Activated naive CD4-positive, alpha-beta T cell treated with anti-CD3 and anti-CD28 coated beads for 36 hours (primary cell): ENCODE results near the gene NEAT1. TPM values are rescaled to one million over a fixed set of nuclear protein-coding genes. Genes with fewer than 3 reads are reported as not detected.

ENCODE experiments used
- CTCF ChIA-PET: fragments of 350-600 bp; sonication (Branson Sonifier 250); formaldehyde crosslinking; loops from one replicate; lab custom pipeline; 2021; ENCODE audit warnings: antibody characterized with exemption; lab: Charles Lee
- DNase-seq: peaks from one replicate; pipeline ENCODE4 v3.0.0-alpha.2; 2020
- H3K27ac Mint-ChIP-seq: one replicate; pipeline ENCODE4 v1.8.0; 2021; ENCODE audit warnings: mild to moderate bottlenecking, mixed read lengths
- H3K27me3 Mint-ChIP-seq: one replicate; pipeline ENCODE4 v1.8.0; 2021; ENCODE audit warnings: low read depth, mixed read lengths
- H3K36me3 Mint-ChIP-seq: one replicate; pipeline ENCODE4 v1.8.0; 2021; ENCODE audit warnings: low read depth, mixed read lengths
- H3K4me1 Mint-ChIP-seq: one replicate; pipeline ENCODE4 v1.8.0; 2021; ENCODE audit warnings: low read depth, mixed read lengths
- H3K4me3 Mint-ChIP-seq: one replicate; pipeline ENCODE4 v1.8.0; 2021; ENCODE audit warnings: mild to moderate bottlenecking, moderate library complexity, mixed read lengths
- H3K9me3 Mint-ChIP-seq: one replicate; pipeline ENCODE4 v1.8.0; 2021; ENCODE audit warnings: mixed read lengths
- intact Hi-C: fragments of 100-400 bp; cut with micrococcal nuclease; formaldehyde crosslinking; loops from one replicate; pipeline ENCODE4 v1.15.1; 2023
- total RNA-seq, 2 experiments: library from RNA; stranded (reverse); gene quantifications; one replicate each; pipeline ENCODE4 v1.2.3, GENCODE V29; 2021

The NEAT1 gene
- total RNA-seq, 2 experiments from 2014 or later, result 693 to 750 TPM

DNA sequence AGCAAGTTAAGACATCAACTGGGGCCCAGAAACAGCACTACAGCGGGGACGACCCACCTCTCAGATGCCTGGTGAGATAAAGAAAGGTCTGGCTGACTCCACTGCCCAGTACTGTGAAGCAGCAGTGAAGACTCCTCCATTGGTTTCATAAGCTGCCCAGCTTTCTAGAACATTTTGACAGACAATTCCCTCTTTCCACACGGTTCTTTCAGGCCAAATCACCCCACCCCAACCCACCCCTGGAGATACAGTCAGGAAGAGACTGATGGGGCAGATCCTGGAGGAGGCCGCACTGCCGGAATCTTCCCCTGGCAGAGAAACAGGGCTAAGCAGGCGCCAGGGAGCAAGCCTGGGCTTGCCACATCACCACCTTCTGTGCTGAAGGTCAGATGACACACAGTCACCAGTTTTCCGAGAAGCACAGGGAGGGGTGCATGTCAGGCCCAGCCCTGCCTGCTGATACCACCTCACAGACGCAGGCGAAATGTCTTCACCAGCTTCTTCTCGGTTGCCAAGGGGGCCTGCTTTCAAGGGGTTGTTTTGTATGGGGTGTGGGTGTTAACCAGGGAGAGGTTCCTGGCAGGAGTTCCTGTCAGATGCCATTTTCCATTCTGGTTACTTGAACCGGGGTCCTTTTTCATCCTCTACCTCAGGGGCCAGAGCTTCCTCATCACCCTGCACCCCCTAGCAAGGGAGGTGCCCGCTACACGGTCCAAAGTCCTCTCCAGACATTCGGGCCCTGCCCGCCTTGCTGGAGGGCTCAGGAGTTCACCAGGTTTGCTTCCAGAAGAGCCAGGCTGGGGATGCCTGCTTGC, 1.4 kb upstream of the NEAT1 start:
- intact Hi-C loops, result loop anchor here (5.0 kb wide), 1 partner anchor 1196 kb away; the partner anchor contains the start of gene RBM14
- CTCF ChIA-PET, result interaction anchor here (0.6 to 16.8 kb wide), 5 partner anchors 9 to 83 kb away, joined by 3 to 359 read pairs (median 4); partner anchors contain the start of gene MALAT1
- Mint-ChIP-seq H3K4me3 (peak overlapping the region; percentile 100), H3K9me3 (no peaks in the 10 kb centered on the region), H3K36me3 (peaks cover 56% of the 10 kb centered on the region), H3K27me3 (peaks cover 14% of the 10 kb centered on the region), H3K27ac (peak overlapping the region; percentile 99), H3K4me1 (peaks cover 39% of the 10 kb centered on the region)
- peak; percentile 98 for DNase-seq

DNA sequence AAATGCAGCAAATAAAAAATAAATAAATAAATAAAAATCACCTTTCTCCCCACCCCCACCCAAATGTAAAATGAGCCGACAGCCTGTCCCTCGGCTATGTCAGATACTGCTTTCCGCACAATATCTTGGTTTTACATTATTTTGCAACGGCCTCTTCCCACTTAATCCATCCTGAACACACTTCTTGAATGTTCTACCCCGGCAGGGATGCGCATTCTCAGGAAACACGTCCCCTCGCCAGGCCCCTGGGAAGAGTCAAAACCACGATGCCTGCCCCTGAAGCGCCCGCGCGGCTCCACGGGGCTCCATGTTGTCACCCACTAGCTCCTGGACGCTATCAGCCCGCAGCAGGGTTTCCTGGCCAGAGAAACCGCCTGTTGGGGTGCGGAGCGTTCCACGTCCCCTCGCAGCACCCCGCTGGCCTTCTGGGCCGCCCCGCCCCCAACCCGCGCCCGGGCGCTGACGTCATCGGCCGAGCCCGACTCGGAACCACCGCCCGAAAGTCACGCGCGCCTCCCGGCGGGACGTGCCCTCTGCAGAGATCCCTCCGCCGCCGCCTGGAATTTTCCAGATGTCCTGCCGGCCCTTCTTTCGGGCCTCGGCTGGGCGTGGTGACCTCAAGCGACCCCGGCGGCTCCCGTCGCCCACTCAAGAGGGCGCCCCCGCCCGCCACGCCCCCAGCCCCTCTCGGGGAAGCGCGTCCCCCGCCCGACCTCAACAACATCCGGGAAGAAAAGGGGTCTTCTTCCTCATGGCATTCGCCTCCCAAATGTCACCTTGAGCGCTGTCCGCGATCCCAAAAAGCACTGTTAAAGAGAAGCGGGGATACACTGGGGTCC, 585 bp upstream of the NEAT1 start:
- peaks cover 40% of the 10 kb centered on the region for H3K4me1 Mint-ChIP-seq
- H3K27ac Mint-ChIP-seq, result peak overlapping the region; percentile 99
- no peaks in the 10 kb centered on the region for H3K9me3 Mint-ChIP-seq
- peak overlapping the region; percentile 100 for H3K4me3 Mint-ChIP-seq
- H3K27me3 Mint-ChIP-seq, result peaks cover 14% of the 10 kb centered on the region
- CTCF ChIA-PET, result interaction anchor here (0.6 to 16.8 kb wide), 4 partner anchors 8 to 82 kb away, joined by 3 to 359 read pairs (median 5); partner anchors contain the start of gene MALAT1
- intact Hi-C loops, result loop anchor here (1.0 to 5.0 kb wide), 4 partner anchors 75 to 1195 kb away; partner anchors contain the start of genes PCNX3, RBM14 and ZNRD2
- DNase-seq, result peak; percentile 97
- peaks cover 64% of the 10 kb centered on the region for H3K36me3 Mint-ChIP-seq

DNA sequence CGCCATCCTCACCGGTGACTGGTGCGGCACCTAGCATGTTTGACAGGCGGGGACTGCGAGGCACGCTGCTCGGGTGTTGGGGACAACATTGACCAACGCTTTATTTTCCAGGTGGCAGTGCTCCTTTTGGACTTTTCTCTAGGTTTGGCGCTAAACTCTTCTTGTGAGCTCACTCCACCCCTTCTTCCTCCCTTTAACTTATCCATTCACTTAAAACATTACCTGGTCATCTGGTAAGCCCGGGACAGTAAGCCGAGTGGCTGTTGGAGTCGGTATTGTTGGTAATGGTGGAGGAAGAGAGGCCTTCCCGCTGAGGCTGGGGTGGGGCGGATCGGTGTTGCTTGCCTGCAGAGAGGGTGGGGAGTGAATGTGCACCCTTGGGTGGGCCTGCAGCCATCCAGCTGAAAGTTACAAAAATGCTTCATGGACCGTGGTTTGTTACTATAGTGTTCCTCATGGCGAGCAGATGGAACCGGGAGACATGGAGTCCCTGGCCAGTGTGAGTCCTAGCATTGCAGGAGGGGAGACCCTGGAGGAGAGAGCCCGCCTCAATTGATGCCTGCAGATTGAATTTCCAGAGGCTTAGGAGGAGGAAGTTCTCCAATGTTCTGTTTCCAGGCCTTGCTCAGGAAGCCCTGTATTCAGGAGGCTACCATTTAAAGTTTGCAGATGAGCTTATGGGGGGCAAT, 1.1 kb downstream of the NEAT1 start:
- H3K27me3 Mint-ChIP-seq, result peaks cover 14% of the 10 kb centered on the region
- intact Hi-C loops, result loop anchor here (5.0 kb wide), 1 partner anchor 1194 kb away; the partner anchor contains the start of gene RBM14
- H3K4me3 Mint-ChIP-seq, result peak overlapping the region; percentile 100
- H3K27ac Mint-ChIP-seq, result peak overlapping the region; percentile 99
- H3K36me3 Mint-ChIP-seq, result peaks cover 76% of the 10 kb centered on the region
- CTCF ChIA-PET, result interaction anchor here (0.6 to 16.8 kb wide), 3 partner anchors 9 to 81 kb away, joined by 3 to 359 read pairs (median 5); partner anchors contain the start of gene MALAT1
- peaks cover 42% of the 10 kb centered on the region for H3K4me1 Mint-ChIP-seq
- H3K9me3 Mint-ChIP-seq, result no peaks in the 10 kb centered on the region
- peak; percentile 25 for DNase-seq

DNA sequence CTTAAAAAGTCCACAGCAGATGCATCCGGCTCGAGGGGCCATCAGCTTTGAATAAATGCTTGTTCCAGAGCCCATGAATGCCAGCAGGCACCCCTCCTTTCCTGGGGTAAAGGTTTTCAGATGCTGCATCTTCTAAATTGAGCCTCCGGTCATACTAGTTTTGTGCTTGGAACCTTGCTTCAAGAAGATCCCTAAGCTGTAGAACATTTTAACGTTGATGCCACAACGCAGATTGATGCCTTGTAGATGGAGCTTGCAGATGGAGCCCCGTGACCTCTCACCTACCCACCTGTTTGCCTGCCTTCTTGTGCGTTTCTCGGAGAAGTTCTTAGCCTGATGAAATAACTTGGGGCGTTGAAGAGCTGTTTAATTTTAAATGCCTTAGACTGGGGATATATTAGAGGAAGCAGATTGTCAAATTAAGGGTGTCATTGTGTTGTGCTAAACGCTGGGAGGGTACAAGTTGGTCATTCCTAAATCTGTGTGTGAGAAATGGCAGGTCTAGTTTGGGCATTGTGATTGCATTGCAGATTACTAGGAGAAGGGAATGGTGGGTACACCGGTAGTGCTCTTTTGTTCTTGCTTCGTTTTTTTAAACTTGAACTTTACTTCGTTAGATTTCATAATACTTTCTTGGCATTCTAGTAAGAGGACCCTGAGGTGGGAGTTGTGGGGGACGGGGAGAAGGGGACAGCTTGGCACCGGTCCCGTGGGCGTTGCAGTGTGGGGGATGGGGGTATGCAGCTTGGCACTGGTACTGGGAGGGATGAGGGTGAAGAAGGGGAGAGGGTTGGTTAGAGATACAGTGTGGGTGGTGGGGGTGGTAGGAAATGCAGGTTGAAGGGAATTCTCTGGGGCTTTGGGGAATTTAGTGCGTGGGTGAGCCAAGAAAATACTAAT, 1.9 kb downstream of the NEAT1 start:
- Mint-ChIP-seq H3K36me3 (peaks cover 77% of the 10 kb centered on the region), H3K27ac (peak overlapping the region; percentile 99), H3K9me3 (no peaks in the 10 kb centered on the region), H3K4me1 (peaks cover 48% of the 10 kb centered on the region), H3K27me3 (peaks cover 14% of the 10 kb centered on the region), H3K4me3 (peak overlapping the region; percentile 100)
- DNase-seq, result peak; percentile 61
- intact Hi-C loops, result loop anchor here (5.0 kb wide), 1 partner anchor 1193 kb away; the partner anchor contains the start of gene RBM14
- CTCF ChIA-PET, result interaction anchor here (0.6 to 16.8 kb wide), 3 partner anchors 8 to 80 kb away, joined by 3 to 359 read pairs (median 5); partner anchors contain the start of gene MALAT1

DNA sequence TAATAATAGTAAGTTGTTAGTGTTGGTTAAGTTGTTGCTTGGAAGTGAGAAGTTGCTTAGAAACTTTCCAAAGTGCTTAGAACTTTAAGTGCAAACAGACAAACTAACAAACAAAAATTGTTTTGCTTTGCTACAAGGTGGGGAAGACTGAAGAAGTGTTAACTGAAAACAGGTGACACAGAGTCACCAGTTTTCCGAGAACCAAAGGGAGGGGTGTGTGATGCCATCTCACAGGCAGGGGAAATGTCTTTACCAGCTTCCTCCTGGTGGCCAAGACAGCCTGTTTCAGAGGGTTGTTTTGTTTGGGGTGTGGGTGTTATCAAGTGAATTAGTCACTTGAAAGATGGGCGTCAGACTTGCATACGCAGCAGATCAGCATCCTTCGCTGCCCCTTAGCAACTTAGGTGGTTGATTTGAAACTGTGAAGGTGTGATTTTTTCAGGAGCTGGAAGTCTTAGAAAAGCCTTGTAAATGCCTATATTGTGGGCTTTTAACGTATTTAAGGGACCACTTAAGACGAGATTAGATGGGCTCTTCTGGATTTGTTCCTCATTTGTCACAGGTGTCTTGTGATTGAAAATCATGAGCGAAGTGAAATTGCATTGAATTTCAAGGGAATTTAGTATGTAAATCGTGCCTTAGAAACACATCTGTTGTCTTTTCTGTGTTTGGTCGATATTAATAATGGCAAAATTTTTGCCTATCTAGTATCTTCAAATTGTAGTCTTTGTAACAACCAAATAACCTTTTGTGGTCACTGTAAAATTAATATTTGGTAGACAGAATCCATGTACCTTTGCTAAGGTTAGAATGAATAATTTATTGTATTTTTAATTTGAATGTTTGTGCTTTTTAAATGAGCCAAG, 2.7 kb downstream of the NEAT1 start:
- CTCF ChIA-PET, result interaction anchor here (16.8 kb wide), 1 partner anchor 79 kb away, joined by 359 read pairs; the partner anchor contains the start of gene MALAT1
- peak overlapping the region; percentile 99 for H3K27ac Mint-ChIP-seq
- peak; percentile 84 for DNase-seq
- peaks cover 14% of the 10 kb centered on the region for H3K27me3 Mint-ChIP-seq
- H3K4me3 Mint-ChIP-seq, result peak overlapping the region; percentile 100
- peaks cover 55% of the 10 kb centered on the region for H3K4me1 Mint-ChIP-seq
- intact Hi-C loops, result no loop called here
- H3K36me3 Mint-ChIP-seq, result peaks cover 80% of the 10 kb centered on the region
- no peaks in the 10 kb centered on the region for H3K9me3 Mint-ChIP-seq

DNA sequence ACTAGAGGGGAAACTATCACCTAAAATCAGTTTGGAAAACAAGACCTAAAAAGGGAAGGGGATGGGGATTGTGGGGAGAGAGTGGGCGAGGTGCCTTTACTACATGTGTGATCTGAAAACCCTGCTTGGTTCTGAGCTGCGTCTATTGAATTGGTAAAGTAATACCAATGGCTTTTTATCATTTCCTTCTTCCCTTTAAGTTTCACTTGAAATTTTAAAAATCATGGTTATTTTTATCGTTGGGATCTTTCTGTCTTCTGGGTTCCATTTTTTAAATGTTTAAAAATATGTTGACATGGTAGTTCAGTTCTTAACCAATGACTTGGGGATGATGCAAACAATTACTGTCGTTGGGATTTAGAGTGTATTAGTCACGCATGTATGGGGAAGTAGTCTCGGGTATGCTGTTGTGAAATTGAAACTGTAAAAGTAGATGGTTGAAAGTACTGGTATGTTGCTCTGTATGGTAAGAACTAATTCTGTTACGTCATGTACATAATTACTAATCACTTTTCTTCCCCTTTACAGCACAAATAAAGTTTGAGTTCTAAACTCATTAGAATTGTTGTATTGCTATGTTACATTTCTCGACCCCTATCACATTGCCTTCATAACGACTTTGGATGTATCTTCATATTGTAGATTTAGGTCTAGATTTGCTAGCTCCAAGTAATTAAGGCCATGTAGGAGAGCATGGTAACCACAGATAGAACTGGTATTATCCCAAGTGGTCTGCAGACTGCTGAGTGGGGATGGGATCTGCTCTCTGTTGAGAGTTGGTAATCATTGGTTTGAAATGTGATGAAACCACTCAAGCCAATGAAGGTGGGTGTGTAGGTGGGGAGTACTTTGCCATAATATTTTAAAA, 3.6 kb downstream of the NEAT1 start:
- CTCF ChIA-PET, result interaction anchor here (16.8 kb wide), 1 partner anchor 78 kb away, joined by 359 read pairs; the partner anchor contains the start of gene MALAT1
- Mint-ChIP-seq H3K36me3 (peaks cover 80% of the 10 kb centered on the region), H3K27me3 (peaks cover 14% of the 10 kb centered on the region), H3K27ac (peak overlapping the region; percentile 99), H3K4me1 (peaks cover 58% of the 10 kb centered on the region), H3K9me3 (no peaks in the 10 kb centered on the region), H3K4me3 (peak overlapping the region; percentile 100)
- DNase-seq, result no peak
- intact Hi-C loops, result loop anchor here (1.0 kb wide), 3 partner anchors 13 to 71 kb away; no protein-coding TSS in a partner anchor

DNA sequence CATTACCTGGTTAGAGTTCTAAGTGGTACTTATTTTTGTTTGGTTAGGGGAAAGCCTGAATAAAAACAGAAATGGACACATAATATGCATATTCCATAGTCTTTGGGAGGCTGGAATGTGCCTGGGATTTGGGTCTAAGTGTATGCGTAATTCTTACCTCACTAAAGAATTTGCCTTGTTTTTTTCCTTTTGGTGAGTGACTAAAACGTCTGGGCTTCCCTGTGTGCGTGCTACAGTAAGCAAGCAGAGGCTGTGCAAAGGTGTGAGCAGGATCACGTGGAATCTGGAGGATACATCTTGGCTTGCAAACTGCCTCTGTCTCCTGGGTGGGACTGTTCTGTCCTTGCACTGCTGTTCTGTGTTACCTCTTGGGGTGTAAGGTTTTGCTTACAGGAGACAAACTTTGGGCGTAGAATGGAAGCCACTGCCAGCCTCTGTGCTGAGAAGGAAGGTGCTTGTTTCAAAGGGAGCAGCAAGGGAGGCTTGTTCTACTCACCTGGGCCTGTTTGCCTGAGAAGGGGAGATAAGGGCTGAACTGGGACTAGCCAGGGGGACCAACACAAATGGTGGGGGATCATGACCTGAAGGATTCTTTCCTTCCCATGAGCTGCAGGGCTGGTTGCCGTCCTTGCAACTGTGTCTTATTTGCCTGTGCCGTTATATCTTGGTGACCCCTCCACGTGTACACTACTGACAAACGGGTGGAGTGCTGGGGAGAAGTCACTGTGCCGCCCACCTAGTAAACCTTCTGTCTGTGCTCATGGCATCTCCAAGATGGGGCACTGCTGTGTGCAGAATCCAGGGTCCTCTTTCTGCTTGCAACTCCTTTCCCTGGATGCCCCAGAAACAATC, 4.5 kb downstream of the NEAT1 start:
- Mint-ChIP-seq H3K36me3 (peaks cover 79% of the 10 kb centered on the region), H3K9me3 (no peaks in the 10 kb centered on the region), H3K4me1 (peaks cover 67% of the 10 kb centered on the region), H3K4me3 (peak overlapping the region; percentile 100), H3K27ac (peak overlapping the region; percentile 99), H3K27me3 (peaks cover 14% of the 10 kb centered on the region)
- intact Hi-C loops, result loop anchor here (1.0 kb wide), 4 partner anchors 8 to 70 kb away; no protein-coding TSS in a partner anchor
- CTCF ChIA-PET, result interaction anchor here (1.4 to 16.8 kb wide), 2 partner anchors 45 to 77 kb away, joined by 4 to 359 read pairs; partner anchors contain the start of gene MALAT1
- DNase-seq, result peak; percentile 68

DNA sequence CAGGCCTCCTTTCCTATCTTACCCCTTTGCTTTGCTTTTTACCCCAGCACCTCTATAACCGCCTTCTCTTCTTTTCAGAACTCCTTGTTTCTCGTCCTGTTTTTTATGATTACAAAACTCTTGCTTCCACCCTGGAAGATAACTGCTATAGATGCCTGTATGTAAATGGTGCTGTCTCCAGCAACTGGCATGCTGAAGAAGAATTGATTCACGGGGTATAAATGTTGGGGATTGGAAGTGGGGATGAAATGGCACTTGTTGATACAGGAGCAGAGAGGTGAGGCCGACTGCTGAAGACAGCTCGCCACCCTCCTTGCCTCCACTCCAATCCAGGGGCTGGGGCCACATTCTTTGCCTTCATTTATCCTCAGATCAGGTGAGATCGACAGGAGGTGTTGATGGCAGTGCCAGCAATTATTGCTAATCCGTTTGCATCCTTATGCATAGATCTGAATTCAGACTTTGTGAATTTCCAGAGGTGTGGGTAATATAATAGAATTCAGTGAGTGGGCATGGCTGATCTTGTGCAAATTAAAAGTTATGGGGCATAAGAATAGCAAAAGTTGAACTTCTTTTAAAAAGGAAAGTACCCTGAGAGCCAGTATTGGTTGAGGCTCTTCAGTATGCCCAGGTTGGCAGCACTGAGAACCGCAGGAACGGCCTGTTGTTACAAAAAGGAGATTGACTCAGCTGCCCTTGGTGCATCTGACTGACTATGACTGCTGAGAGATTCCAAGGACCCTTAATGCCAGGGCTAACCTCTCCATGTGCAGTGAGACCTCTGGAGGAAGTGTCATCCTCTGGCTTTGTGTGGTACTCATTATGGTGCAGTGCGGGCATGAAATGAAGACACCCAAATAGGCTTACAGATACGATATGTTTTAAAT, 5.3 kb downstream of the NEAT1 start:
- Mint-ChIP-seq H3K27me3 (peaks cover 7% of the 10 kb centered on the region), H3K36me3 (peaks cover 76% of the 10 kb centered on the region), H3K9me3 (no peaks in the 10 kb centered on the region), H3K4me3 (peak overlapping the region; percentile 100), H3K4me1 (peaks cover 69% of the 10 kb centered on the region), H3K27ac (peak overlapping the region; percentile 99)
- CTCF ChIA-PET, result interaction anchor here (0.9 to 16.8 kb wide), 3 partner anchors 11 to 76 kb away, joined by 3 to 359 read pairs (median 4); partner anchors contain the start of gene MALAT1
- intact Hi-C loops, result loop anchor here (1.0 kb wide), 1 partner anchor 9 kb away; no protein-coding TSS in a partner anchor
- peak; percentile 74 for DNase-seq
